ENCODE data around the gene SIRT7. TPM values are rescaled to one million over a fixed set of nuclear protein-coding genes. Genes with fewer than 3 reads are reported as not detected.

SIRT7 gene
- total and polyA plus RNA-seq, 2 donors (not counting 3 experiments of a cell fraction or from before 2014, with no cell fraction given), result 11.6 to 28.8 TPM

- TF ChIP-seq JUN (IDR thresholded peaks at IDR 0.05; ENCODE audit: borderline replicate concordance, insufficient read depth, insufficient read length, low read depth) (no peak), MAX (IDR thresholded peaks at IDR 0.05; ENCODE audit: insufficient read depth, insufficient read length) (no peak), FOS (IDR thresholded peaks at IDR 0.05; ENCODE audit: borderline replicate concordance, insufficient read depth, low read length) (no peak), EZH2 (IDR thresholded peaks at IDR 0.05; ENCODE audit: borderline replicate concordance, low read depth, low read length, severe bottlenecking) (no peak), GATA2 (IDR thresholded peaks at IDR 0.05; ENCODE audit: insufficient read depth, insufficient read length, low read depth, low read length) (no peak), POLR2AphosphoS5 (IDR thresholded peaks at IDR 0.05; ENCODE audit: insufficient read depth, low read depth, low read length) (no peak), POLR2A (IDR thresholded peaks at IDR 0.05; ENCODE audit: low read depth, low read length) (no peak), CTCF (IDR thresholded peaks at IDR 0.05; ENCODE audit: extremely low read depth in 1 of 2, insufficient read depth in 1 of 2, low read depth in 1 of 2, low read length in 2 of 2) (no peak), MYC (IDR thresholded peaks at IDR 0.05; ENCODE audit: low read depth, low read length) (no peak)
- Histone ChIP-seq H3K4me1 (ENCODE audit: control insufficient read depth, extremely low read depth, insufficient read depth, low read length) (no peaks in the 10 kb centered on the region), H2AFZ (ENCODE audit: low read depth, low read length) (no peak overlapping the region), H3K9me1 (replicated peaks; ENCODE audit: control insufficient read depth, extremely low read depth, insufficient read depth, low read length) (no peaks in the 10 kb centered on the region), H3K4me3 (replicated peaks in 1 of 3; ENCODE audit: insufficient read depth in 1 of 3, low read depth in 1 of 3, low read length in 3 of 3) (no peak overlapping the region), H3K4me2 (ENCODE audit: insufficient read depth, low read length) (no peak overlapping the region), H3K9ac (replicated peaks; ENCODE audit: extremely low read depth, insufficient read depth, low read length) (no peak overlapping the region), H3K27ac (ENCODE audit: insufficient read depth, low read depth, low read length) (no peak overlapping the region), H4K20me1 (replicated peaks; ENCODE audit: control insufficient read depth, extremely low read depth, insufficient read depth, low read length) (no peaks in the 10 kb centered on the region), H3K79me2 (ENCODE audit: control insufficient read depth, insufficient read depth, low read length) (no peaks in the 10 kb centered on the region), H3K9me3 (replicated peaks; ENCODE audit: control insufficient read depth, insufficient read depth, low read length) (no peaks in the 10 kb centered on the region), H3K27me3 (ENCODE audit: control insufficient read depth in 2 of 2, insufficient read depth in 2 of 2, low read length in 2 of 2) (no peaks in the 10 kb centered on the region), H3K36me3 (ENCODE audit: control insufficient read depth in 2 of 2, extremely low read depth in 1 of 2, insufficient read depth in 2 of 2, low read length in 2 of 2) (no peaks in the 10 kb centered on the region)
- DNase-seq (ENCODE audit: low read depth, low spot score) (no peak), FAIRE-seq (no peak)
- dilution Hi-C loops (cut with MboI; ENCODE audit: extremely low pct_ligation_motif_present, low sequenced_read_pairs) (no loop called here), intact Hi-C loops (cut with micrococcal nuclease) (no loop called here)
- BruUV-seq (replicated peaks), result no TSS peak
- ChIA-PET POLR2A (interaction anchor here (0.5 kb wide), 1 partner anchor 92 kb away, joined by 3 read pairs; no protein-coding TSS in a partner anchor), CTCF (interaction anchor here (4.2 kb wide), 1 partner anchor 9 kb away, joined by 33 read pairs; no protein-coding TSS in a partner anchor)
Measured at GRCh38 chr17:81950501-81950900, 32.5 kb upstream of the SIRT7 start.
